LNCaP clone FGC (cell line): ENCODE measurements around the gene NPDC1.

ENCODE experiments used
- DNase-seq: peaks from one replicate; pipeline ENCODE4 v3.0.0-alpha.2; 2011; ENCODE audit warnings: low read depth
- H3K4me3 ChIP-seq: 2 replicates; pipeline ENCODE4 v1.5.1; 2011; ENCODE audit warnings: mild to moderate bottlenecking, low read depth, low read length, control low read depth
- TF ChIP-seq, protein P1 (sequence below): IDR thresholded peaks from 2 replicates; pipeline ENCODE4 v1.5.1; 2012; ENCODE audit warnings: mild to moderate bottlenecking; ENCODE audit not compliant: control insufficient read depth, insufficient read depth; ENCODE audit errors: extremely low read depth

Gene NPDC1

DNA sequence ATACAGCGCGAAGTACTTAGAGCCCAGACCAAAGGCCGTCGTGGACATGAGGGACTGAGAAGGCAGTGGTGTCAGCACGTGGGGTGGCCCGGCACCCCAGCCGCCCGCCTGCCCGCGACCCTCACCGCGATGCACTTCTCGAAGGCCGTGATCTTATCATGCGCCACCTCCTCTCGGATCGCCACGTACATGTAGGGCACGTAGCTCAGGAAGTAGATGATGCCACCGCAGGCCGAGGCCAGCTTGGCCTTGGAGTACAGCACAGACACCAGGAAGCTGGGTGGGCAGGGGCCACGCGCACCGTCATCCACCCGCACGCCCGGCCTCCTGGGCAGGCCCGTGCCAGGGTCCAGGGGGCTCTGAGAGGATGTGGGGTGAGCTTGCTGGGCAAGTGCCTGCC, 28.9 kb downstream of the NPDC1 start:
- TF ChIP-seq, protein P1, sequence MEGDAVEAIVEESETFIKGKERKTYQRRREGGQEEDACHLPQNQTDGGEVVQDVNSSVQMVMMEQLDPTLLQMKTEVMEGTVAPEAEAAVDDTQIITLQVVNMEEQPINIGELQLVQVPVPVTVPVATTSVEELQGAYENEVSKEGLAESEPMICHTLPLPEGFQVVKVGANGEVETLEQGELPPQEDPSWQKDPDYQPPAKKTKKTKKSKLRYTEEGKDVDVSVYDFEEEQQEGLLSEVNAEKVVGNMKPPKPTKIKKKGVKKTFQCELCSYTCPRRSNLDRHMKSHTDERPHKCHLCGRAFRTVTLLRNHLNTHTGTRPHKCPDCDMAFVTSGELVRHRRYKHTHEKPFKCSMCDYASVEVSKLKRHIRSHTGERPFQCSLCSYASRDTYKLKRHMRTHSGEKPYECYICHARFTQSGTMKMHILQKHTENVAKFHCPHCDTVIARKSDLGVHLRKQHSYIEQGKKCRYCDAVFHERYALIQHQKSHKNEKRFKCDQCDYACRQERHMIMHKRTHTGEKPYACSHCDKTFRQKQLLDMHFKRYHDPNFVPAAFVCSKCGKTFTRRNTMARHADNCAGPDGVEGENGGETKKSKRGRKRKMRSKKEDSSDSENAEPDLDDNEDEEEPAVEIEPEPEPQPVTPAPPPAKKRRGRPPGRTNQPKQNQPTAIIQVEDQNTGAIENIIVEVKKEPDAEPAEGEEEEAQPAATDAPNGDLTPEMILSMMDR = no peak
- H3K4me3 ChIP-seq = no peak overlapping the region
- DNase-seq = no peak

DNA sequence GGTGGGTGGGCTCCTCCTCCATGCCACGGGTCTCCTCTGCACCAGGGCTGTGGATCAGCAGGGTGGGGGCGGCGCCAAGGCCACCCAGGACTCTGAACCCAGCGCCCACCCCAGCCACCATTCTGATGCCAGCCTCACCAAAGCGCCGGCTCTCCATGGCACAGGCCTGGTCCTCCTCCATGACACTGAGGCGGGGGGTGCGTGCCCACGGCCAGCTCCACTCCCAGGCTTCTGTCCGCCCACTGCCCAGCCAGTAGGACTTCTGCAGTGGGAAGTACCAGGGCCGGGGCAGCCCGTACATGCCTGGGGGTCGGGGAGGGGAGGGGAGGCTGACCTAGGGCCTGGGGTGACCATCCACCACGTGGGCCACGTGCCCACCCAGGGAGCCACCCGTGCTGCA, 29.5 kb downstream of the NPDC1 start:
- TF ChIP-seq, protein P1 = no peak
- H3K4me3 ChIP-seq = no peak overlapping the region
- DNase-seq = no peak

GRCh38 chr9:137015976-137016375, 30.0 kb downstream of the NPDC1 start:
- DNase-seq = no peak
- TF ChIP-seq, protein P1 = no peak
- H3K4me3 ChIP-seq = no peak overlapping the region

DNA sequence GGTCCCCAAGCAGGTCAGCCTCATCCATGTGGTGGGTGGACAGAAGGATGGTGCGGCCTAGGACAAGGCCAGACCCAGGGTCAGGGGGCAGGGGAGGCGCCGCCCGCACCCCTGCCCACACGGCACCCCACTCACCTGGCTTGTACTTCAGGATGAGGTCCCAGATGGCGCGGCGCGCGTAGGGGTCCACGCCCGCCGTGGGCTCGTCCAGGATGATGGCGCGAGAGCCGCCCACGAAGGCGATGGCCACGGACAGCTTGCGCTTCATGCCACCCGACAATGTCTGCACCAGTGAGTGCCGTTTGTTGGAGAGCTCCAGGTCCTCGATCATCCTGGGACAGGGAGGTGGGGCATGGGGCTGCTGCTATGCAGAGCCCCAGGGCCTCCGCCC, 30.4 kb downstream of the NPDC1 start:
- no peak for DNase-seq
- TF ChIP-seq, protein P1 = no peak
- no peak overlapping the region for H3K4me3 ChIP-seq

DNA sequence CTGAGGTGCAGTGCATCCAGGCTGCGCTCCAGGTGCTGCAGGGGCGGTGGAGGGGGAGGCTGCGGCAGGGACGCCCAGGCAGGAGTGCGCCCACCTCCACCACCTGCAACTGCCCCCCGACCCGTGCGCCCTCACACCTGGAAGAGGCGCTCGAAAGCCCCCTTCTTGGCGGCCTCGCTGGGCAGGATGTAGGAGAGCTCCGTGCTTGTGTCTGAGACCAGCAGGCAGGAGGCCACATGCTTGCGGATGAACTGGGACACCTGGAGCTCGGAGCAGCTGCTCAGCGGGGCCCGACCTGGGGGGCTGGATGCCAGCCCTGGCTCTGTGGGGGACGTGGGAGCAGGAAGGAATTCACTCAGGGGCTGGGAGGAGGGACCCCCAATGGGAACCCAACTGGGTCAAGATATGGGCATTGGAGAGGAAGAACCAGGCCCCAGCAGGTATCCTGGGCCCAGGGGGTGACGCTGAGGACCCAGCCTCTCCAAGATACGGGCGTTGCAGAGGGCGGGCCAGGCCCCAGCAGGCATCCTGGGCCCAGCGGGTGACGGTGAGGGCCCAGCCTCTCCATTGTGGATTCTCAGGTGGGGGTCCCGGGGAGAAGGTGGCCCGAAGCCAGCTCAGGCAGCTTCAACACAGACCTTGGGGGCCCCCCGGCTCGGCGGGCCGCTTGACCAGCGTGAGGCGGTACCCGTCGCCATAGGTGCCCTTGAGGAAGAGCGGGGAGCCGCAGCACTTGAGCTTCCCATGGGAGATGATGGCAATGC, 31.0 kb downstream of the NPDC1 start:
- no peak overlapping the region for H3K4me3 ChIP-seq
- TF ChIP-seq, protein P1 = no peak
- DNase-seq = no peak

DNA sequence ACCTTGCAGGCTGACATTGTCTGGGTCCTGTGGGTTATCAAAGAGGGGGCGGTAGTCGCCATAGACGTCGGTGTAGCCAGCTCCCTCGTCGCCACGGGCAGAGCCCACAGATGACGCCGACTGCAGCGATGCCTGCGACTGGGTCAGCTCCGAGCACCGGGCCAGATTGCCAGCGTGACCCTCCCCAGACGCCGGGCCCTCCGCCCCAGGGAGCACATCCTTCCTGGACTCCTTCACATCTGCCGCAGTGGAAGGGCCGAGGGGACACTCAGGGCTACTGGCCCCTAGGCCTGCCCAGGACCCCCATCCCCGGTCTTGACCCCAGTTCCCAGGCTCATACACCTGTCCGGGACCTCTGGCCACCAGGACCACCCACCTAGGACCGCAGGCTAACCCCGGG, 31.8 kb downstream of the NPDC1 start:
- TF ChIP-seq, protein P1 = no peak
- H3K4me3 ChIP-seq = no peak overlapping the region
- DNase-seq = no peak

DNA sequence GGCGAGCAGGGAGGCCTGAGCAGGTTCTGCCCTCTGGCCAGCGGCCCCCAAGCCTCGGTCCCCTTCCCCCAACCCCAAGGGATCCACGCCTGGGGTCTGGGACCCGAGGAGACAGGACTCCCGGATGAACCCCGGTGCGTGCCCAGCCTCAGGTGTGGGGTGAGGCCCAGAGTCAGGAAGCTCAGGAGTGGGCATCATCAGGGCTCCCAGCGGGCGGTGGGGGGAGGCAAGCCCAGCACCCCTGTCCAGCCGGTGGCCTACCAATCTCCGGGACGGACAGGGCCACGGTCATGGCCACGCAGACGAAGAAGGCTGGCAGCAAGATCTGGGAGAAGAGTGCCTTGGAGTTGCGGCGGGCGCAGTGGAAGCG, 32.4 kb downstream of the NPDC1 start:
- TF ChIP-seq, protein P1 = no peak
- no peak for DNase-seq
- H3K4me3 ChIP-seq = no peak overlapping the region
